DOHH2 (cell line): ENCODE data around the gene FANCB.

ENCODE experiments used
- CTCF ChIP-seq: fragments of 200-600 bp; sonication (generic); IDR thresholded peaks from one replicate; pipeline ENCODE4 v1.5.1; 2014; ENCODE audit warnings: antibody characterized with exemption, mild to moderate bottlenecking, low read depth, low read length; ENCODE audit not compliant: poor library complexity, severe bottlenecking
- EZH2phosphoT487 ChIP-seq: fragments of 200-600 bp; sonication (generic); IDR thresholded peaks from 2 replicates; pipeline ENCODE4 v1.6.1; 2017; ENCODE audit warnings: borderline replicate concordance, mild to moderate bottlenecking, antibody characterized with exemption, low read length, moderate library complexity, mixed read lengths

- TF ChIP-seq CTCF = no peak
- TF ChIP-seq EZH2phosphoT487 = no peak
Measured at GRCh38 chrX:14920196-14920595, 47.3 kb upstream of the FANCB start.
